ENCODE measurements around the gene C19orf73. TPM values are rescaled to one million over a fixed set of nuclear protein-coding genes. Genes with fewer than 3 reads are reported as not detected.

Gene C19orf73
- total RNA-seq, 6 donors from 2014 or later: 0.89 to 7.9 (median 2.3) TPM; not detected in 1

- ATAC-seq (ENCODE audit: low FRiP score in 2 of 2) (no peak), DNase-seq (no peak)
- peaks cover 5 to 17% (median 6%) of the 10 kb centered on the region in 4 donors for H3K4me1 ChIP-seq
- H3K9me3 ChIP-seq: no peaks in the 10 kb centered on the region
- no peak overlapping the region for H3K27ac ChIP-seq
- H3K36me3 ChIP-seq: peaks cover 19 to 94% (median 77%) of the 10 kb centered on the region in 4 donors
- H3K27me3 ChIP-seq: no peaks in the 10 kb centered on the region
- H3K4me3 ChIP-seq: no peak overlapping the region
- TF ChIP-seq POLR2A (IDR thresholded peaks at IDR 0.05) (no peak), POLR2AphosphoS5 (IDR thresholded peaks at IDR 0.05) (no peak), EP300 (IDR thresholded peaks at IDR 0.05) (no peak), CTCF (IDR thresholded peaks at IDR 0.05) (no peak)
- 93 to 95% methylated on average over 6 of the region's 6 CpGs for WGBS, 2 donors
Measured at GRCh38 chr19:49092686-49093085, 26.3 kb downstream of the C19orf73 start.

- H3K36me3 ChIP-seq: peaks cover 19 to 89% (median 73%) of the 10 kb centered on the region in 4 donors
- no peaks in the 10 kb centered on the region for H3K27me3 ChIP-seq
- no peak for TF ChIP-seq EP300 (IDR thresholded peaks at IDR 0.05)
- TF ChIP-seq CTCF (IDR thresholded peaks at IDR 0.05): no peak
- TF ChIP-seq POLR2A (IDR thresholded peaks at IDR 0.05): no peak
- TF ChIP-seq POLR2AphosphoS5 (IDR thresholded peaks at IDR 0.05): no peak
Measured at GRCh38 chr19:49091391-49092038, 27.4 kb downstream of the C19orf73 start.

GRCh38 chr19:49086296-49086695 lies 32.6 kb downstream of the C19orf73 start:
- Histone ChIP-seq H3K4me3 (peak overlapping the region; percentile 93 to 100 (median 98)), H3K9me3 (no peaks in the 10 kb centered on the region), H3K27me3 (no peaks in the 10 kb centered on the region), H3K4me1 (peaks cover 19 to 38% (median 23%) of the 10 kb centered on the region in 4 donors), H3K36me3 (peaks cover 12 to 39% (median 29%) of the 10 kb centered on the region in 4 donors), H3K27ac (peak overlapping the region in 3 of 4 donors; percentile 91 to 95 (median 92))
- 56 to 57% methylated on average over 11 of the region's 11 CpGs for WGBS, 2 donors
- ATAC-seq (ENCODE audit: low FRiP score in 2 of 2): no peak
- DNase-seq: no peak
- TF ChIP-seq EP300 (IDR thresholded peaks at IDR 0.05): no peak
- no peak for TF ChIP-seq POLR2AphosphoS5 (IDR thresholded peaks at IDR 0.05)
- TF ChIP-seq CTCF (IDR thresholded peaks at IDR 0.05): no peak
- TF ChIP-seq POLR2A (IDR thresholded peaks at IDR 0.05): no peak

More at GRCh38 chr19:49091391-49092038, 27.4 kb downstream of the C19orf73 start:
- ATAC-seq (ENCODE audit: low FRiP score in 2 of 2) (no peak), DNase-seq (no peak)
- Histone ChIP-seq H3K4me1 (peaks cover 12 to 25% (median 13%) of the 10 kb centered on the region in 4 donors), H3K27ac (no peak overlapping the region), H3K4me3 (no peak overlapping the region), H3K9me3 (no peaks in the 10 kb centered on the region)
- WGBS, 2 donors: 91% methylated on average over 17 of the region's 17 CpGs

- Histone ChIP-seq H3K4me3 (peak overlapping the region; percentile 93 to 100 (median 98)), H3K27me3 (no peaks in the 10 kb centered on the region), H3K9me3 (no peaks in the 10 kb centered on the region), H3K27ac (peak overlapping the region; percentile 89 to 95 (median 92)), H3K36me3 (peaks cover 7 to 34% (median 25%) of the 10 kb centered on the region in 4 donors), H3K4me1 (peaks cover 19 to 38% (median 23%) of the 10 kb centered on the region in 4 donors)
- WGBS, 2 donors: 0 to 3% methylated on average over 14 of the region's 14 CpGs
- ATAC-seq (ENCODE audit: low FRiP score in 2 of 2) (no peak), DNase-seq (no peak)
- no peak for TF ChIP-seq CTCF (IDR thresholded peaks at IDR 0.05)
- TF ChIP-seq EP300 (IDR thresholded peaks at IDR 0.05): no peak
- no peak for TF ChIP-seq POLR2A (IDR thresholded peaks at IDR 0.05)
- TF ChIP-seq POLR2AphosphoS5 (IDR thresholded peaks at IDR 0.05): no peak
Measured at GRCh38 chr19:49085868-49086232, 33.1 kb downstream of the C19orf73 start.
